ENCODE measurements around the gene SYNGAP1. TPM values are rescaled to one million over a fixed set of nuclear protein-coding genes. Genes with fewer than 3 reads are reported as not detected.

SYNGAP1 gene
- total RNA-seq, 1 donor from 2014 or later: 33.7 TPM

DNA sequence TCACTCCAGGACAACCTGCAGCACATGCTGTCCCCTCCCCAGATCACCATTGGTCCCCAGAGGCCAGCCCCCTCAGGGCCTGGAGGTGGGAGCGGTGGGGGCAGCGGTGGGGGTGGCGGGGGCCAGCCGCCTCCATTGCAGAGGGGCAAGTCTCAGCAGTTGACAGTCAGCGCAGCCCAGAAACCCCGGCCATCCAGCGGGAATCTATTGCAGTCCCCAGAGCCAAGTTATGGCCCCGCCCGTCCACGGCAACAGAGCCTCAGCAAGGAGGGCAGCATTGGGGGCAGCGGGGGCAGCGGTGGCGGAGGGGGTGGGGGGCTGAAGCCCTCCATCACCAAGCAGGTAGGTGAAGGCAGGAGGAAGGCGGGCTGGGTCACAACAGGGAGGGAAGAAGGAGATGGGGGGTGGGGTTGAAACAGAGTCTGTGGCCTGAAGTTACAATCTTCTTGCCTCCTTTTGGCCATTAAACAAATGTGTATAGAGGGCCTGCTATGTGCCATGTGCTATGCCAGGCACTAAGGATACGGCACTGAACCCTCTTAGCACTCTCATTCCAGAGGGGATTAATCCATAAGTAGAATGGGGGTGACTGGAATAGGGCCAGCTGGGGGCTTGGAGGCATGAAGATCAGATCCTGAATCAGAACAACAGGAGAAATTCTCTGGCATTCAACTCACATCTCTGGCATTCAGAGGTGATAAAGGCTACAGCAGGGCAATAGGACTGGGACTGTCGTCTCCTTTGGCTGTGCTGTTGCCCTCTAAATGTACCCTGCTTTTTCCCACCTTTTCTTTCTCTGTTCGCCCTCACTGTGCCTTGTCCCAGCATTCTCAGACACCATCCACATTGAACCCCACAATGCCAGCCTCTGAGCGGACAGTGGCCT lies 24.0 kb downstream of the SYNGAP1 start:
- Histone ChIP-seq H3K27me3 (no peaks in the 10 kb centered on the region), H3K9me3 (no peaks in the 10 kb centered on the region), H3K27ac (no peak overlapping the region), H3K4me1 (no peaks in the 10 kb centered on the region), H3K36me3 (peaks cover 46 to 68% of the 10 kb centered on the region in 2 donors), H3K4me3 (no peak overlapping the region)
- intact Hi-C loops (cut with DNase I): no loop called here
- TF ChIP-seq, protein P1, sequence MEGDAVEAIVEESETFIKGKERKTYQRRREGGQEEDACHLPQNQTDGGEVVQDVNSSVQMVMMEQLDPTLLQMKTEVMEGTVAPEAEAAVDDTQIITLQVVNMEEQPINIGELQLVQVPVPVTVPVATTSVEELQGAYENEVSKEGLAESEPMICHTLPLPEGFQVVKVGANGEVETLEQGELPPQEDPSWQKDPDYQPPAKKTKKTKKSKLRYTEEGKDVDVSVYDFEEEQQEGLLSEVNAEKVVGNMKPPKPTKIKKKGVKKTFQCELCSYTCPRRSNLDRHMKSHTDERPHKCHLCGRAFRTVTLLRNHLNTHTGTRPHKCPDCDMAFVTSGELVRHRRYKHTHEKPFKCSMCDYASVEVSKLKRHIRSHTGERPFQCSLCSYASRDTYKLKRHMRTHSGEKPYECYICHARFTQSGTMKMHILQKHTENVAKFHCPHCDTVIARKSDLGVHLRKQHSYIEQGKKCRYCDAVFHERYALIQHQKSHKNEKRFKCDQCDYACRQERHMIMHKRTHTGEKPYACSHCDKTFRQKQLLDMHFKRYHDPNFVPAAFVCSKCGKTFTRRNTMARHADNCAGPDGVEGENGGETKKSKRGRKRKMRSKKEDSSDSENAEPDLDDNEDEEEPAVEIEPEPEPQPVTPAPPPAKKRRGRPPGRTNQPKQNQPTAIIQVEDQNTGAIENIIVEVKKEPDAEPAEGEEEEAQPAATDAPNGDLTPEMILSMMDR (IDR thresholded peaks at IDR 0.05): no peak
- DNase-seq (ENCODE audit: low spot score in 2 of 2): no peak

DNA sequence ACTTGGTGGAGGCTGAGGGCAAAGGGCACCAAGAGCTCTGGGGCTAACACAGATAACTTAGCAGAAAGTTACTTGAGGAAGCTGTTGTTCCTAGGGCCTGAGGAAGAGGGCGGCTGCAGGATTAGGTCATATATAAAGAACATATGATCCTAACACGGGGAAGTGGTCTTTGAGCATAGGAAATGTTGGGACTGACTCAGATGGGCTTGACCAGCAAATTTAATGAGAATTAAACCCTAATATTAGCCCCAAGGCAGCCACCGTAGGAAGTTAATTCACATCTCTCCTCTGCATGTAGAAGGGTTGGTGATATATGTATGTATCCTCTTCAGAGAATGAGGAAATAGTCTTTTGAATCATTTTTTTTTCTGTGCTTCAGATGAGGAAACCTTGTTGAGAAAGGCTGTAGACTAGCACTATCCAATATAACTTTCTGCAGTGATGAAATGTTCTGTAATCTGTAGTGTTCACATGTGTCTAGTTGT lies 25.3 kb downstream of the SYNGAP1 start:
- no peak overlapping the region for H3K27ac ChIP-seq
- H3K27me3 ChIP-seq: no peaks in the 10 kb centered on the region
- intact Hi-C loops (cut with DNase I): no loop called here
- DNase-seq (ENCODE audit: low spot score in 2 of 2): no peak
- no peak overlapping the region for H3K4me3 ChIP-seq
- no peaks in the 10 kb centered on the region for H3K4me1 ChIP-seq
- no peaks in the 10 kb centered on the region for H3K9me3 ChIP-seq
- TF ChIP-seq, protein P1 (IDR thresholded peaks at IDR 0.05): no peak
- H3K36me3 ChIP-seq: peaks cover 48 to 68% of the 10 kb centered on the region in 2 donors

DNA sequence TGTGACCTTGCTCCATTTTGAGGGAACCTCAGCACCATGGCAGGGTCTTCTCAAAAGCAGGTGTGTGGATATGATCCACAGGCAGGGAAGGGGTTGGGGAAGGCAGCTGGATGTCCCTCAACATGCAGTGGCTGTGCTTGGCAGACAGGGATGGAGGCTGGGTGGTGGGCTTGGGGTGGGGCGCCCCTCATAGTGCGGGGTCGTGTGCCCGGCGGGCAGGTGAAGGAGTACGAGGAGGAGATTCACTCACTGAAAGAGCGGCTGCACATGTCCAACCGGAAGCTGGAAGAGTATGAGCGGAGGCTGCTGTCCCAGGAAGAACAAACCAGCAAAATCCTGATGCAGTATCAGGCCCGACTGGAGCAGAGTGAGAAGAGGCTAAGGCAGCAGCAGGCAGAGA lies 26.5 kb downstream of the SYNGAP1 start:
- Histone ChIP-seq H3K36me3 (peaks cover 45 to 66% of the 10 kb centered on the region in 2 donors), H3K27ac (no peak overlapping the region), H3K9me3 (no peaks in the 10 kb centered on the region), H3K4me1 (no peaks in the 10 kb centered on the region), H3K27me3 (no peaks in the 10 kb centered on the region), H3K4me3 (no peak overlapping the region)
- TF ChIP-seq, protein P1 (IDR thresholded peaks at IDR 0.05): no peak
- intact Hi-C loops (cut with DNase I): no loop called here
- no peak for DNase-seq (ENCODE audit: low spot score in 2 of 2)

DNA sequence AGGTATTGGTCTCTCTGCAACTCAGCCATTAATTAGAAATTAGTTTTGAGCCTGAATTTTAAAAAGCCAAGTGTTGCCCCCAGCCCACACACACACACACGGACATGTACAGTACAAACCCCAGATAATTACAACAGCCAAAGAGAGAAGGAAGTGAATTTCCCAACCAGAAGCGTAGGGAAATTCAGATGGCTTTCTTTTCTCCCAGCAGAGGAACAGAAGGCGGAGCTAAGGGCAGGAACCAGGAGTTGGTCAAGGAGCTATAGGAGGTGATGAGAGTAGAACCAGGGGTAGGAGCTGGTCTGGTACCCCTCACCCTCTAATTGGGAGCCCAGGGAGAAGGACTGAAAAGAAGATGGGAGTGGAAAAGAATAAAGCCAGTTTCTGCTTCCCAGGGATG lies 30.6 kb downstream of the SYNGAP1 start:
- Histone ChIP-seq H3K4me1 (peaks cover 6 to 17% of the 10 kb centered on the region in 2 donors), H3K27ac (no peak overlapping the region), H3K27me3 (no peaks in the 10 kb centered on the region), H3K36me3 (peaks cover 17 to 34% of the 10 kb centered on the region in 2 donors), H3K9me3 (no peaks in the 10 kb centered on the region), H3K4me3 (no peak overlapping the region)
- intact Hi-C loops (cut with DNase I): loop anchor here (5.0 kb wide), 1 partner anchor 122 kb away; no protein-coding TSS in a partner anchor
- TF ChIP-seq, protein P1 (IDR thresholded peaks at IDR 0.05): no peak
- DNase-seq (ENCODE audit: low spot score in 2 of 2): no peak

DNA sequence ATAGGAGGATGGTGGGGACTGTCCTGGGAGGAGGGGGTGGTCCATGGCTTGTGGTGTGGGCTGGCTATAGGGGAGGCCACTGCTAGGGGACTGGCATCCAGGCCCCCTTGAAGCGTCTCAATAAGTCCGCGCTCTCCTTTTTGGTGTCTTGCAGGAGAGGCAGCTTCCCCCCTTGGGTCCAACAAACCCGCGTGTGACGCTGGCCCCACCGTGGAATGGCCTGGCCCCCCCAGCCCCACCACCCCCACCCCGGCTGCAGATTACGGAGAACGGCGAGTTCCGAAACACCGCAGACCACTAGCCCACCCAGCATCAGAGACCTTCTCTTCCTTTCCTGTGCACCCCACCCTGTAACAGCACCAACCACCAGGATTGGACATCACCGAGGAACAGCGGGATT lies 31.7 kb downstream of the SYNGAP1 start:
- TF ChIP-seq, protein P1 (IDR thresholded peaks at IDR 0.05): no peak
- DNase-seq (ENCODE audit: low spot score in 2 of 2): no peak
- intact Hi-C loops (cut with DNase I): loop anchor here (5.0 kb wide), 1 partner anchor 121 kb away; no protein-coding TSS in a partner anchor
- H3K9me3 ChIP-seq: no peaks in the 10 kb centered on the region
- H3K36me3 ChIP-seq: peaks cover 11 to 25% of the 10 kb centered on the region in 2 donors
- no peaks in the 10 kb centered on the region for H3K27me3 ChIP-seq
- no peak overlapping the region for H3K27ac ChIP-seq
- H3K4me1 ChIP-seq: peaks cover 6 to 17% of the 10 kb centered on the region in 2 donors
- H3K4me3 ChIP-seq: no peak overlapping the region
